CD14-positive monocyte (primary cell): ENCODE data around the gene STYXL2. TPM values are rescaled to one million over a fixed set of nuclear protein-coding genes. Genes with fewer than 3 reads are reported as not detected.

ENCODE experiments used
- DNase-seq, 3 donors: peaks; one replicate each; pipeline ENCODE4 v3.0.0-alpha.2; 2011 to 2022
- H2AFZ ChIP-seq: 2 replicates; pipeline ENCODE4 v1.6.0; 2012; ENCODE audit warnings: mild to moderate bottlenecking, low read depth, low read length, inconsistent platforms; ENCODE audit not compliant: insufficient read depth, poor library complexity, severe bottlenecking
- H3K27ac ChIP-seq, 2 donors: 1 replicate in 1 of 2; 2 replicates in 1 of 2; pipeline ENCODE4 v1.5.1; 2012 to 2013; ENCODE audit warnings: low read length in 2 of 2, control low read depth in 1 of 2, inconsistent platforms in 1 of 2, low read depth in 1 of 2, mild to moderate bottlenecking in 1 of 2
- H3K27me3 ChIP-seq, 2 donors: one replicate each; pipeline versions ENCODE4 v1.6.0 to v1.6.1; 2011 to 2013; ENCODE audit warnings: low read length in 2 of 2; ENCODE audit not compliant: control insufficient read depth in 2 of 2, insufficient read depth in 2 of 2
- H3K36me3 ChIP-seq, 2 donors: replicated peaks in 1 of 2; 1 replicate in 1 of 2; 2 replicates in 1 of 2; pipeline versions ENCODE4 v1.5.1 to v1.6.1; 2012 to 2013; ENCODE audit warnings: low read length in 2 of 2, control low read depth in 1 of 2, inconsistent platforms in 1 of 2, mild to moderate bottlenecking in 1 of 2; ENCODE audit not compliant: insufficient read depth in 2 of 2, control insufficient read depth in 1 of 2
- H3K4me1 ChIP-seq, 2 donors: 1 replicate in 1 of 2; 2 replicates in 1 of 2; pipeline versions ENCODE4 v1.5.1 to v1.6.1; 2012 to 2013; ENCODE audit warnings: low read length in 2 of 2, control low read depth in 1 of 2, inconsistent platforms in 1 of 2, mild to moderate bottlenecking in 1 of 2, moderate library complexity in 1 of 2; ENCODE audit not compliant: insufficient read depth in 2 of 2, control insufficient read depth in 1 of 2
- H3K4me2 ChIP-seq: replicated peaks from 2 replicates; pipeline ENCODE3; 2012; ENCODE audit warnings: low read length, moderate library complexity, mild to moderate bottlenecking; ENCODE audit not compliant: poor library complexity, severe bottlenecking; ENCODE audit errors: extremely low read depth
- H3K4me3 ChIP-seq, 3 experiments: fragments of 200-600 bp in 1 of 3; sonication (generic) in 1 of 3; replicated peaks in 1 of 3; 1 replicate in 2 of 3; 2 replicates in 1 of 3; pipeline ENCODE4 v1.5.1; 2011 to 2013; ENCODE audit warnings: low read length in 3 of 3, mild to moderate bottlenecking in 3 of 3, control low read depth in 2 of 3, low read depth in 2 of 3, inconsistent platforms in 1 of 3, moderate library complexity in 1 of 3
- H3K79me2 ChIP-seq: 2 replicates; pipeline ENCODE4 v1.6.0; 2012; ENCODE audit warnings: mild to moderate bottlenecking, control low read depth, inconsistent platforms, low read length, moderate library complexity; ENCODE audit not compliant: insufficient read depth
- H3K9ac ChIP-seq: 2 replicates; pipeline ENCODE4 v1.6.0; 2017; ENCODE audit warnings: low read length, mild to moderate bottlenecking; ENCODE audit not compliant: insufficient read depth, poor library complexity, severe bottlenecking
- H3K9me3 ChIP-seq, 2 donors: replicated peaks in 1 of 2; 1 replicate in 1 of 2; 2 replicates in 1 of 2; pipeline versions ENCODE4 v1.5.1 to v1.6.1; 2012 to 2013; ENCODE audit warnings: low read length in 2 of 2, control low read depth in 1 of 2; ENCODE audit not compliant: control insufficient read depth in 1 of 2, insufficient read depth in 1 of 2
- H4K20me1 ChIP-seq: 2 replicates; pipeline ENCODE4 v1.6.0; 2012; ENCODE audit warnings: mild to moderate bottlenecking, low read length, control low read depth, moderate library complexity; ENCODE audit not compliant: insufficient read depth
- H3K27ac Mint-ChIP-seq, 7 donors: one replicate each; pipeline ENCODE4 v1.8.0; 2020; ENCODE audit warnings: mild to moderate bottlenecking in 7 of 7, mixed read lengths in 7 of 7, moderate library complexity in 6 of 7, inconsistent platforms in 2 of 7
- H3K27me3 Mint-ChIP-seq, 3 donors: one replicate each; pipeline ENCODE4 v1.8.0; 2021 to 2022; ENCODE audit warnings: low read depth in 3 of 3, mild to moderate bottlenecking in 3 of 3, mixed read lengths in 3 of 3, moderate library complexity in 3 of 3, inconsistent platforms in 1 of 3
- H3K36me3 Mint-ChIP-seq, 2 donors: one replicate each; pipeline ENCODE4 v1.8.0; 2020; ENCODE audit warnings: mixed read lengths in 2 of 2, inconsistent platforms in 1 of 2, mild to moderate bottlenecking in 1 of 2
- H3K4me1 Mint-ChIP-seq: one replicate; pipeline ENCODE4 v1.8.0; 2020; ENCODE audit warnings: mild to moderate bottlenecking, mixed read lengths
- H3K4me3 Mint-ChIP-seq, 2 donors: one replicate each; pipeline ENCODE4 v1.8.0; 2020; ENCODE audit warnings: mild to moderate bottlenecking in 2 of 2, mixed read lengths in 2 of 2, moderate library complexity in 1 of 2
- H3K9me3 Mint-ChIP-seq, 7 donors: one replicate each; pipeline ENCODE4 v1.8.0; 2020 to 2022; ENCODE audit warnings: mixed read lengths in 7 of 7, mild to moderate bottlenecking in 6 of 7, moderate library complexity in 6 of 7, inconsistent platforms in 2 of 7
- WGBS: methylation state at CpG from one replicate; pipeline ENCODE4 v1.1.5; 2013; ENCODE audit warnings: missing lambda C conversion rate; ENCODE audit not compliant: insufficient coverage; 5-methylcytosine and 5-hydroxymethylcytosine counted together
- intact Hi-C, 2 donors: fragments of 100-400 bp; cut with micrococcal nuclease; formaldehyde crosslinking; loops; one replicate each; pipeline versions ENCODE4 v1.15.0 to v1.15.1; 2023
- polyA plus RNA-seq, 3 donors: library from polyadenylated mRNA; depleted of rRNA in 1 of 3; unstranded in 2 of 3; stranded (reverse) in 1 of 3; fragments of 300-500 nt in 2 of 3; fragments of >200 nt in 1 of 3; fragmentation: Illumina TruSeq in 2 of 3; gene quantifications; 1 replicate in 2 of 3; 2 replicates in 1 of 3; pipeline ENCODE4 v1.2.3, GENCODE V29; 2012 to 2021
- TF ChIP-seq, protein P1 (sequence below): fragments of 200-600 bp; IDR thresholded peaks from one replicate; pipeline ENCODE4 v1.8.0; 2022; ENCODE audit warnings: antibody characterized with exemption, mild to moderate bottlenecking

Gene STYXL2
- polyA plus RNA-seq, 3 donors, result not detected

GRCh38 chr1:167081594-167082156 lies 12.2 kb upstream of the STYXL2 start:
- no peak overlapping the region for H3K4me2 ChIP-seq
- no peaks in the 10 kb centered on the region for H3K36me3 ChIP-seq
- H2AFZ ChIP-seq, result no peak overlapping the region
- TF ChIP-seq, protein P1, sequence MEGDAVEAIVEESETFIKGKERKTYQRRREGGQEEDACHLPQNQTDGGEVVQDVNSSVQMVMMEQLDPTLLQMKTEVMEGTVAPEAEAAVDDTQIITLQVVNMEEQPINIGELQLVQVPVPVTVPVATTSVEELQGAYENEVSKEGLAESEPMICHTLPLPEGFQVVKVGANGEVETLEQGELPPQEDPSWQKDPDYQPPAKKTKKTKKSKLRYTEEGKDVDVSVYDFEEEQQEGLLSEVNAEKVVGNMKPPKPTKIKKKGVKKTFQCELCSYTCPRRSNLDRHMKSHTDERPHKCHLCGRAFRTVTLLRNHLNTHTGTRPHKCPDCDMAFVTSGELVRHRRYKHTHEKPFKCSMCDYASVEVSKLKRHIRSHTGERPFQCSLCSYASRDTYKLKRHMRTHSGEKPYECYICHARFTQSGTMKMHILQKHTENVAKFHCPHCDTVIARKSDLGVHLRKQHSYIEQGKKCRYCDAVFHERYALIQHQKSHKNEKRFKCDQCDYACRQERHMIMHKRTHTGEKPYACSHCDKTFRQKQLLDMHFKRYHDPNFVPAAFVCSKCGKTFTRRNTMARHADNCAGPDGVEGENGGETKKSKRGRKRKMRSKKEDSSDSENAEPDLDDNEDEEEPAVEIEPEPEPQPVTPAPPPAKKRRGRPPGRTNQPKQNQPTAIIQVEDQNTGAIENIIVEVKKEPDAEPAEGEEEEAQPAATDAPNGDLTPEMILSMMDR, result no peak
- H3K9me3 ChIP-seq, result no peaks in the 10 kb centered on the region
- H3K4me1 Mint-ChIP-seq, result no peaks in the 10 kb centered on the region
- no peak overlapping the region for H3K27ac Mint-ChIP-seq
- H3K27ac ChIP-seq, result no peak overlapping the region
- H3K4me3 Mint-ChIP-seq, result no peak overlapping the region
- no peak for DNase-seq
- H3K36me3 Mint-ChIP-seq, result no peaks in the 10 kb centered on the region
- H3K4me1 ChIP-seq, result peaks cover 11 to 13% of the 10 kb centered on the region in 2 donors
- H3K27me3 Mint-ChIP-seq, result peaks cover 0 to 9% (median 2%) of the 10 kb centered on the region in 3 donors
- H4K20me1 ChIP-seq, result no peaks in the 10 kb centered on the region
- intact Hi-C loops, result no loop called here
- no peak overlapping the region for H3K9ac ChIP-seq
- no peaks in the 10 kb centered on the region for H3K27me3 ChIP-seq
- H3K79me2 ChIP-seq, result no peaks in the 10 kb centered on the region
- peaks cover 0 to 3% (median 0%) of the 10 kb centered on the region in 7 donors for H3K9me3 Mint-ChIP-seq
- 92% methylated on average over 4 of the region's 8 CpGs for WGBS
- no peak overlapping the region for H3K4me3 ChIP-seq

- 52% methylated on average over 10 of the region's 11 CpGs for WGBS
- no peaks in the 10 kb centered on the region for H3K4me1 Mint-ChIP-seq
- DNase-seq, result peak; percentile 64 to 77 (median 71)
- no peak overlapping the region for H3K9ac ChIP-seq
- H3K27ac ChIP-seq, result no peak overlapping the region
- H3K4me3 Mint-ChIP-seq, result no peak overlapping the region
- H2AFZ ChIP-seq, result peak overlapping the region; percentile 71
- H3K4me3 ChIP-seq, result peak overlapping the region in 1 of 3 experiments; percentile 43
- peaks cover 11 to 13% of the 10 kb centered on the region in 2 donors for H3K4me1 ChIP-seq
- peaks cover 0 to 3% (median 0%) of the 10 kb centered on the region in 7 donors for H3K9me3 Mint-ChIP-seq
- H3K27me3 Mint-ChIP-seq, result peaks cover 0 to 9% (median 2%) of the 10 kb centered on the region in 3 donors
- TF ChIP-seq, protein P1, result no peak
- H3K9me3 ChIP-seq, result no peaks in the 10 kb centered on the region
- H4K20me1 ChIP-seq, result no peaks in the 10 kb centered on the region
- H3K4me2 ChIP-seq, result peak overlapping the region; percentile 47
- H3K27me3 ChIP-seq, result no peaks in the 10 kb centered on the region
- no peaks in the 10 kb centered on the region for H3K36me3 ChIP-seq
- H3K36me3 Mint-ChIP-seq, result no peaks in the 10 kb centered on the region
- H3K79me2 ChIP-seq, result no peaks in the 10 kb centered on the region
- intact Hi-C loops, result no loop called here
- H3K27ac Mint-ChIP-seq, result peak overlapping the region in 2 of 7 donors; percentile 41 to 42
These were observed 11.3 kb upstream of the STYXL2 start for GRCh38 chr1:167082511-167083027.
